RCC 7860 (cell line): ENCODE results near the gene TFF3.

ENCODE experiments used
- DNase-seq: peaks from one replicate; pipeline ENCODE4 v3.0.0-alpha.2; 2015; ENCODE audit warnings: low spot score
- FAIRE-seq: peaks from 2 replicates; lab custom pipeline; 2012; peaks lifted over from hg19 to GRCh38; lab: Jason Lieb, UNC

TFF3 gene

DNA sequence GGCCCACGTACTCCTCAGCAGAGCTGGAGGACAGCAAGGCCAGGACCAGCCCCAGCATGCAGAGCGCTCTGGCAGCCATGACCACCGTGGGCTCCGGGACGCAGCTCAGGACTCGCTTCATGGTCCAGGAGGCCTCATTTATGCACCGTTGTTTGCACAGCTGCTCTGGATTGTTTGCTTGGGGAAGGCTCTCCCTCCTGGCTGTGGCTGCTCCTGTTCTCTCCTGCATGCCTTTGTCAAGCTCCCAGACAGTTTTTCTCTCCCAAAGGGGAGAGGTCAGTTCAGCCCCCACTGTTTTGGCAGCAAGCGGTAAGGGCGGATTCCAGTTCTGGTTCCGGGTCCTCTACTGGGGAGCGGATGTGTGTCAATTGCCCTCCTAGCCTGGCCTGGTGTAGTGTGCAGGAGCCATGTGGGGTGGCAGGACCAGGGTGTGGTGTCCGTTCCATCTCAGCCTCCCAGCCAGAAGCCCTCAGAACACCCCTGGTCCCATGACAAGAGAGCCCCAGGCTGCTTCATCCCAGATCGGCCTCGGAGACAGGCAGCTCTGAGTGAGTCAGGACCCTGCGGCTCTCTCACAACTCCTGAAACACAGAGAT, at the start of gene TFF3:
TFF3 (minus strand) TSS at position 114 of the 596 bp plus-strand sequence; CDS start at position 79, 35 bp downstream.
- DNase-seq = no peak
- no peak for FAIRE-seq

- FAIRE-seq = no peak
Observed at GRCh38 chr21:42364304-42364865, 49.2 kb upstream of the TFF3 start.

GRCh38 chr21:42363312-42363711, 48.1 kb upstream of the TFF3 start:
- DNase-seq (no peak), FAIRE-seq (no peak)

More at GRCh38 chr21:42364304-42364865, 49.2 kb upstream of the TFF3 start:
- no peak for DNase-seq

GRCh38 chr21:42362700-42363099, 47.5 kb upstream of the TFF3 start:
- no peak for DNase-seq
- FAIRE-seq = no peak

DNA sequence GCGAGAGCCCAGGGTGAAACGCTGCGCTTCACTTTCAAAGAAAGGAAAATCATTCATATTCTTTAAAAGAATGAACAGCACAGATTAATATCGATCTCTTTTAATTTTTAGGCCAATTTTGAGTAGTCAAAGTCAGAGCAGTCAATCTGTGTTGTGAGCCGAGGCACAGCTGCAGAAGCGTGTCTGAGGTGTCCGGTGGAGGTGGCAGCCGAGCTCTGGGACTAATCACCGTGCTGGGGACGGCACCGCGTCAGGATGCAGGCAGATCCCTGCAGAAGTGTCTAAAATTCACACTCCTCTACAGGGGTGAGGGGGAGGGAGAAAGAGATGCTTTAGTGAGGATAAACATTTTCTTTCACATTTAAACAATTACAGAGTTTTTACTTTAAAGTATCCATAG, 47.0 kb upstream of the TFF3 start:
- FAIRE-seq = no peak
- no peak for DNase-seq

DNA sequence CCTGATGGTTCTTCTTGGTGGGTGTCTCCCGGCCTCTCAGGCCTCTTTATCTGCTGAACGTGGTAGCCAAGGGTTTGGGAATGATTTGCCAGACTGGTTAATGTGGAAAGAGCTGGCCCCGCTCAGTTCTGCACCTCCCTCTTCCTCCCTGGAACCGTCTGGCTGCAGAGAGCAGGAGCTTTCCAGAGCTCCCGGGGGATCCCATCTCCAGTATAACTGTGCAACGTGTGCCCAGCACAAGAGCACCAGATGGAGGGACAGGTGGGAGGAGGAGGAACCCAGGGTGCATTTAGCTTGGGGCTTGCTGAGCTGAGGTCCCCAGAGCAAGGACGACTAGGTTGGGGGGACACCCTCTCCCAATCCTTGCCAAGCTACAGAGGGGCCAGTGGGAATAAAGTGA, 46.1 kb upstream of the TFF3 start:
- FAIRE-seq (no peak), DNase-seq (no peak)

GRCh38 chr21:42360317-42360716, 45.1 kb upstream of the TFF3 start:
- FAIRE-seq (no peak), DNase-seq (no peak)

GRCh38 chr21:42358937-42359336, 43.7 kb upstream of the TFF3 start:
- DNase-seq (no peak), FAIRE-seq (no peak)

- FAIRE-seq (no peak), DNase-seq (no peak)
Observed at GRCh38 chr21:42358261-42358660, 43.1 kb upstream of the TFF3 start.

- DNase-seq = no peak
- no peak for FAIRE-seq
Observed at GRCh38 chr21:42357307-42357706, 42.1 kb upstream of the TFF3 start.

DNA sequence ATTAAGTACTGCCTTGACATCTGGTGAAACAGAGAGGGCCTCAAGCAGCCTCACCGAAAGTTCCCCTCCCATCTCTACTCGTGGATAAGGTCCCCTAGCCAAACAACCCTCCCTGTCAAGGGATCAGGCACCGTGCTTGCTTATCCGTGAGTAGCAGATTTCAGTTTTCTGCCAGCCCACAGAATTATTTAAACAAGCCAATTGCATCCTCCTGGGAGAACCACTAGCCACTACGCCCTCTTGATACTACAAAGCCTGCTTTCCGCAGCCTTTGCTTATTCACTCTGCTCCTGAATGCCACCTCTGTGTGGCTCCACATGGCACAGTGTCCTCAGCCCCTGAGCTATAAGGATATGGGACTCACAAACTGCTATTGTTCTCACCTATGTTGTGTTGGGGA, 41.4 kb upstream of the TFF3 start:
- no peak for DNase-seq
- FAIRE-seq = no peak

DNA sequence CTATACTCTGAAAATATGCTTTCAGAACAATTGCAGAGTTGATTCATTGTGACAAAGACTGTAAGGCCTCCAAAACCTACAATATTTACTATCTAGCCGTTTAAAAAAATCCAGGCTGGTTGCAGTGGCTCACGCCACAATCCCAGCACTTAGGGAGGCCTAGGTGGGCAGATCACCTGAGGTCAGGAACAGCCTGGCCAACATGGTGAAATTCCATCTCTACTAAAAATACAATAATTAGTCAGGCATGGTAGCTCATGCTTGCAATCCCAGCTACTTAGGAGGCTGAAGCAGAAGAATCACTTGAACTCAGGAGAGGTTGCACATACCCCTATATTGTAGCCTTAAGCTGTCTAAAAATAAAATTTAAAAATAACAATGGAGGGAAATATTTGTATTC, 40.8 kb upstream of the TFF3 start:
- FAIRE-seq (no peak), DNase-seq (no peak)

GRCh38 chr21:42353623-42354022, 38.4 kb upstream of the TFF3 start:
- FAIRE-seq (no peak), DNase-seq (no peak)

DNA sequence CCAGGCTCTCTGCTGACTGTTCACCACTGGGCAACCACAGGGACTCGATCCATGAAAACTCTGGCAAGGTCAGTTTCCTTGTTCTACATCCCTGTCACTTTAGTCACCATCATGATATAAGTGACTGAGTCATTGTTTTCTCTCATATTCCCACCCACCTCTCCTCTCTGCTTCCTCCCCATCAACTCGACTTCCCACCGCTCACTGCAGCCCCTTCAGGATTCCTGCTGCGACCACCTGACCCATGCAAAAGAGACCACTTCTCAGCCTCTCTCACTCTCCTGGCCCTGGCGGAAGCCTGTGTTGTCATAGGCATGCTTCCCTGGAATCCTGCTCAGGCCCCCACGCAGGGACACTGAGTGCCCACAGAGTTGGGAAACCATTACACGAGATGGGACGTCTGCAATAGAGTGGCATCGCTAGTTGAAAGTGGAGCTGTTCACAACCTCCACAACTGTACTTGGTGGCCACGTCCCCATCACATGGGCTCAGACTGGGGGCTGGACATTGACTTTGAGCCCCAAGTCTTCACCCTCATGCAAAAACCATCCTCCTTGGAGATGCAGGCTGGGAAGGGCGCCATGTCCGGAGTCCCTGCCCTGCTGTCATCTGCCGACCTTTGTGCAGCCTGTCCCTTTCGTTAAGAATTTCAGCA, 37.4 kb upstream of the TFF3 start:
- no peak for DNase-seq

GRCh38 chr21:42351626-42352440, 36.6 kb upstream of the TFF3 start:
- DNase-seq (no peak), FAIRE-seq (no peak)

More for the DNA sequence above, 37.4 kb upstream of the TFF3 start:
- no peak for FAIRE-seq

GRCh38 chr21:42350927-42351426, 35.8 kb upstream of the TFF3 start, which contains the start of gene TFF2:
TSS of gene TFF2 (minus strand) at chr21:42350994. CDS start at chr21:42350957, 37 bp downstream.
- FAIRE-seq (no peak), DNase-seq (no peak)

DNA sequence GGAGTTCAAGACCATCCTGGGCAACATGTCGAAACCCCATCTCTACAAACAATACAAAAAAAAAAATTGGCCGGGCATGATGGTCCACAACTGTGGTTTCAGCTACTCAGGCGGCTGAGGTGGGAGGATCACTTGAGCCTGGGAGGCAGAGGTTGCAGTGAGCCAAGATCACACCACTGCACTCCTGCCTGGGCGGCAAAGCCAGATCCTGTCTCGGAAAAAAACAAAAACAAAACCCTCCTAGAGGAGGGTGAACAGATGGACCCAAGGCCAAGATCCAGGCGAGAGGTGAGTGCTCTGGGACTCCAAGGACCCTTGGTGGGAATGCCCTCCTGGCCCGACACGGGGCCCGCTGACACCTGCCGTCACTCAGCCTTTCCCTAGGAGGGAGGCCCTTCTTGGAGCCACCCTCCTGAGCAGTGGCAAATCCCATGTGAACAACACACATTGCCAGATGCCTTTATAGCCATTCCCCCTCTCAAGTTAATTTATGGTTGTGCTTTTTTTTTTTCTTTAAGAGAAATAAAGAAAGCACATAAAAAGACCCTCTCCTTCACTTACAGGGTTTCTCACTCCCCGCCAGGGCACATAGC, 35.2 kb upstream of the TFF3 start:
- FAIRE-seq (no peak), DNase-seq (no peak)

DNA sequence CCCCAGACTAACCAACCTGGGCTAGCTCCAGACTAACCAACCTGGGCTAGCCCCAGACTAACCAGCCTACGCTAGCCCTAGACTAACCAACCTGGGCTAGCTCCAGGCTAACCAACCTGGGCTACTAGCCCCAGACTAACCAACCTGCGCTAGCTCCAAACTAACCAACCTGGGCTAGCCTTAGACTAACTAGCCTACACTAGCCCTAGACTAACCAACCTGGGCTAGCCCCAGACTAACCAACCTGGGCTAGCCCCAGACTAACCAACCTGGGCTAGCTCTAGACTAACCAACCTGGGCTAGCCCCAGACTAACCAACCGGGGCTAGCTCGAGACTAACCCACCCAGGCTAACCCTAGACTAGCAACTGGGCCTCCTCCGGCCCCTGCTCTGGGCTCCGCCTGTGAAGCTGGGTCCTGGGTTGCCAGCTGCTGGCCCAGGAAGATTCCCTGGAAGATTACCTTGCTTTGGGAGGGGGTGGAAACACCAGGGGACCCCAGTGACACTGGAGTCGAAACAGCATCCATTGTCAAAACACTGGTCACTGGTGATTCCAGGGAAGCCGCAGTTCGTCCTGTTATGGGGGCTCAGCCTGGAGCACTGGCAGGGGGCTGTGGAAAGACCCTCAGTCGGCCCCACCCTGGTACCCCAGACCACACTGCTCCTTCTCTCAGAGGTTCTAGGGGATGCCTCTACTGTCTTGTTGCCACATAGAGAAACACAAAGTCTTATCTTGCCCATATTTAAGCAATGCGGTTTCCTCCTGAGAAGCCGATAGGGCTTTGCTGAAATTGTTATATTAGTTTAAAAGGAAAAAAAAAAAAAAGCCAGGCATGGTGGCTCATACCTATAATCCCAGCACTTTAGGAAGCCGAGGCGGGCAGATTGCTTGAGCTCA, 34.5 kb upstream of the TFF3 start:
- no peak for FAIRE-seq
- DNase-seq = no peak

DNA sequence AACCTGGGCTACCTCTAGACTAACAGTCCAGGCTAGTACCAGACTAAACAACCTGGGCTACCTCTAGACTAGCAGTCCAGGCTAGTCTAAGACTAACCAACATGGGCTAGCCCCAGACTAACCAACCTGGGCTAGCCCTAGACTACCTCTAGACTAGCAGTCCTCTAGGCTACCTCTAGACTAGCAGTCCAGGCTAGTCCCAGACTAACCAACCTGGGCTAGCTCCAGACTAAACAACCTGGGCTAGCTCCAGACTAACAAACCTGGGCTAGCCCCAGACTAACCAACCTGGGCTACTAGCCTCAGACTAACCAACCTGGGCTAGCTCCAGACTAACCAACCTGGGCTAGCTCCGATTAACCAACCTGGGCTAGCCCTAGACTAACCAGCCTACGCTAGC, 33.6 kb upstream of the TFF3 start:
- no peak for FAIRE-seq

More for the DNA sequence above, 33.6 kb upstream of the TFF3 start:
- DNase-seq = no peak
